Measurements from ENCODE around the gene TCERG1. TPM values are rescaled to one million over a fixed set of nuclear protein-coding genes. Genes with fewer than 3 reads are reported as not detected.

TCERG1 gene
- total and polyA plus RNA-seq, 3 donors from 2014 or later = 43.0 to 134 (median 122) TPM

- intact Hi-C loops (cut with DNase I; ENCODE audit: low total_unique reads) = no loop called here
These were observed 11.8 kb downstream of the TCERG1 start for GRCh38 chr5:146458894-146459293.

GRCh38 chr5:146461319-146461718, 14.2 kb downstream of the TCERG1 start:
- Histone ChIP-seq H3K36me3 (ENCODE audit: low read depth, missing control alignments) (no peaks in the 10 kb centered on the region), H3K27me3 (no peaks in the 10 kb centered on the region), H3K9me3 (no peaks in the 10 kb centered on the region), H3K27ac (no peak overlapping the region), H3K4me3 (no peak overlapping the region), H3K4me1 (no peaks in the 10 kb centered on the region)
- DNase-seq = no peak
- WGBS, 2 donors = 78 to 82% methylated on average over 1 of the region's 1 CpG
- TF ChIP-seq POLR2A (IDR thresholded peaks at IDR 0.05) = no peak
- no peak for TF ChIP-seq CTCF (IDR thresholded peaks at IDR 0.05)
- intact Hi-C loops (cut with DNase I; ENCODE audit: low total_unique reads) = no loop called here

More at GRCh38 chr5:146458894-146459293, 11.8 kb downstream of the TCERG1 start:
- Histone ChIP-seq H3K4me3 (no peak overlapping the region), H3K36me3 (ENCODE audit: low read depth, missing control alignments) (no peaks in the 10 kb centered on the region), H3K9me3 (no peaks in the 10 kb centered on the region), H3K27ac (no peak overlapping the region), H3K27me3 (no peaks in the 10 kb centered on the region), H3K4me1 (no peaks in the 10 kb centered on the region)
- TF ChIP-seq CTCF (IDR thresholded peaks at IDR 0.05) (no peak), POLR2A (IDR thresholded peaks at IDR 0.05) (no peak)
- DNase-seq = no peak
- 90 to 94% methylated on average over 3 to 5 of the region's 5 CpGs for WGBS, 2 donors

GRCh38 chr5:146463446-146463845, 16.3 kb downstream of the TCERG1 start:
- DNase-seq = no peak
- Histone ChIP-seq H3K4me1 (no peaks in the 10 kb centered on the region), H3K4me3 (no peak overlapping the region), H3K36me3 (ENCODE audit: low read depth, missing control alignments) (no peaks in the 10 kb centered on the region), H3K27me3 (no peaks in the 10 kb centered on the region), H3K9me3 (no peaks in the 10 kb centered on the region), H3K27ac (no peak overlapping the region)
- intact Hi-C loops (cut with DNase I; ENCODE audit: low total_unique reads) = no loop called here
- TF ChIP-seq POLR2A (IDR thresholded peaks at IDR 0.05) (no peak), CTCF (IDR thresholded peaks at IDR 0.05) (no peak)
- WGBS, 2 donors = 89 to 91% methylated on average over 6 of the region's 6 CpGs

GRCh38 chr5:146466521-146467349, 19.6 kb downstream of the TCERG1 start:
- TF ChIP-seq POLR2A (IDR thresholded peaks at IDR 0.05) (no peak), CTCF (IDR thresholded peaks at IDR 0.05) (peak in 1 of 3 experiments; percentile 44)
- intact Hi-C loops (cut with DNase I; ENCODE audit: low total_unique reads) = no loop called here
- Histone ChIP-seq H3K9me3 (no peaks in the 10 kb centered on the region), H3K27ac (no peak overlapping the region), H3K4me1 (no peaks in the 10 kb centered on the region), H3K27me3 (no peaks in the 10 kb centered on the region), H3K4me3 (no peak overlapping the region), H3K36me3 (ENCODE audit: low read depth, missing control alignments) (no peaks in the 10 kb centered on the region)
- no peak for DNase-seq
- 51 to 56% methylated on average over 3 of the region's 3 CpGs for WGBS, 2 donors

GRCh38 chr5:146467760-146468159, 20.6 kb downstream of the TCERG1 start:
- intact Hi-C loops (cut with DNase I; ENCODE audit: low total_unique reads) = no loop called here
- no peak for DNase-seq
- 93 to 94% methylated on average over 1 of the region's 1 CpG for WGBS, 2 donors
- Histone ChIP-seq H3K4me3 (no peak overlapping the region), H3K36me3 (ENCODE audit: low read depth, missing control alignments) (no peaks in the 10 kb centered on the region), H3K4me1 (no peaks in the 10 kb centered on the region), H3K9me3 (no peaks in the 10 kb centered on the region), H3K27me3 (no peaks in the 10 kb centered on the region), H3K27ac (no peak overlapping the region)
- TF ChIP-seq CTCF (IDR thresholded peaks at IDR 0.05) (no peak), POLR2A (IDR thresholded peaks at IDR 0.05) (no peak)
